HepG2 (cell line): Measurements from ENCODE around the gene NUP107. TPM values are rescaled to one million over a fixed set of nuclear protein-coding genes. Genes with fewer than 3 reads are reported as not detected.

Experiments used
- ATAC-seq: fragments of 200-7000 bp; cut with Tn5 transposase; 3 replicates; pipeline ENCODE4 v1.9.1; 2020; ENCODE audit warnings: mild to moderate bottlenecking, moderate library complexity
- BruUV-seq: library from RNA; stranded (reverse); fragments of 400-500 nt; replicated peaks from 2 replicates; lab custom pipeline; 2021; lab: Mats Ljungman, UMichigan
- CTCF ChIA-PET: fragments of 300-600 bp; formaldehyde crosslinking; extraction: SDS; loops from one replicate; lab custom pipeline; 2021; ENCODE audit warnings: low total read pairs, inconsistent platforms, low intra/inter-chr PET ratio; lab: Yijun Ruan, JAX
- POLR2A ChIA-PET: fragments of 350-600 bp; sonication (Branson Sonifier 250); formaldehyde crosslinking; loops from one replicate; lab custom pipeline; 2020; ENCODE audit warnings: antibody characterized with exemption, inconsistent platforms; lab: Yijun Ruan, JAX
- DNase-seq: peaks from one replicate; pipeline ENCODE4 v3.0.0-alpha.2; 2015; ENCODE audit warnings: low spot score
- FAIRE-seq: peaks from 3 replicates; lab custom pipeline; 2011; peaks lifted over from hg19 to GRCh38; lab: Jason Lieb, UNC
- H2AFZ ChIP-seq: one replicate; pipeline ENCODE4 v1.6.1; 2011; ENCODE audit warnings: low read length, inconsistent platforms
- H3K27ac ChIP-seq: fragments of 300-600 bp; 3 replicates; pipeline ENCODE4 v1.8.0; 2011; ENCODE audit warnings: mixed run types, mild to moderate bottlenecking, mixed read lengths, low read length, inconsistent platforms; ENCODE audit not compliant: insufficient read depth; ENCODE audit errors: extremely low read length
- H3K27me3 ChIP-seq, 2 experiments: fragments of 200-600 bp in 1 of 2; 2 replicates in 1 of 2; 3 replicates in 1 of 2; pipeline versions ENCODE4 v1.6.0 to v1.8.0; 2011; ENCODE audit warnings: low read length in 2 of 2, mild to moderate bottlenecking in 2 of 2, moderate library complexity in 2 of 2, inconsistent platforms in 1 of 2; ENCODE audit not compliant: insufficient read depth in 2 of 2, control insufficient read depth in 1 of 2
- H3K36me3 ChIP-seq, 2 experiments: fragments of 200-600 bp in 1 of 2; replicated peaks in 1 of 2; 2 replicates in 1 of 2; 3 replicates in 1 of 2; pipeline versions ENCODE4 v1.5.1 to v1.8.0; 2011; ENCODE audit warnings: low read length in 2 of 2, inconsistent platforms in 1 of 2; ENCODE audit not compliant: insufficient read depth in 2 of 2, control insufficient read depth in 1 of 2
- H3K4me1 ChIP-seq: 2 replicates; pipeline ENCODE4 v1.5.1; 2012; ENCODE audit warnings: low read length, inconsistent platforms; ENCODE audit not compliant: insufficient read depth
- H3K4me2 ChIP-seq: 2 replicates; pipeline ENCODE4 v1.6.0; 2011; ENCODE audit warnings: low read depth, low read length, inconsistent platforms
- H3K4me3 ChIP-seq, 3 experiments: fragments of 200-600 bp in 1 of 3; sonication (generic), shearing (Covaris generic) in 1 of 3; replicated peaks in 1 of 3; 2 replicates each; pipeline ENCODE4 v1.5.1; 2011 to 2016; ENCODE audit warnings: low read length in 3 of 3, inconsistent platforms in 2 of 3, low read depth in 2 of 3, mild to moderate bottlenecking in 2 of 3, control low read depth in 1 of 3, mixed read lengths in 1 of 3; ENCODE audit not compliant: insufficient read depth in 1 of 3
- H3K79me2 ChIP-seq: one replicate; pipeline ENCODE4 v1.6.1; 2011; ENCODE audit warnings: low read length, inconsistent platforms; ENCODE audit not compliant: insufficient read depth
- H3K9ac ChIP-seq: 2 replicates; pipeline ENCODE4 v1.6.0; 2011; ENCODE audit warnings: mild to moderate bottlenecking, low read depth, low read length, inconsistent platforms; ENCODE audit not compliant: insufficient read depth
- H3K9me3 ChIP-seq: 2 replicates; pipeline ENCODE4 v1.5.1; 2012; ENCODE audit warnings: mild to moderate bottlenecking, low read length
- H4K20me1 ChIP-seq: 2 replicates; pipeline ENCODE4 v1.6.0; 2011; ENCODE audit warnings: inconsistent platforms, mild to moderate bottlenecking, low read length, moderate library complexity; ENCODE audit not compliant: insufficient read depth
- NFRKB ChIP-seq: fragments of 450-650 bp; IDR thresholded peaks from 2 replicates; pipeline ENCODE4 v1.6.1; 2017
- WGBS: methylation state at CpG from one replicate; pipeline ENCODE4 v1.1.6; 2017; ENCODE audit warnings: low lambda C conversion rate; 5-methylcytosine and 5-hydroxymethylcytosine counted together
- in situ Hi-C: cut with HindIII; loops from 2 replicates; pipeline ENCODE4 v1.10.0; 2017; ENCODE audit warnings: low pct_unique_long_range_greater_than_20kb; ENCODE audit not compliant: extremely low pct_ligation_motif_present
- intact Hi-C: fragments of 100-400 bp; cut with micrococcal nuclease; formaldehyde crosslinking; loops from one replicate; pipeline ENCODE4 v1.10.0; 2022; ENCODE audit not compliant: unreplicated experiment
- polyA plus RNA-seq, 8 experiments: library from polyadenylated mRNA; depleted of rRNA in 3 of 8; stranded (reverse) in 7 of 8; unstranded in 1 of 8; fragments of >200 nt; fragmentation: Illumina TruSeq in 4 of 8; extraction: Trizol in 4 of 8; gene quantifications; 2 replicates each; pipeline versions ENCODE4 v1.2.1 to v1.2.3, GENCODE V29; 2011 to 2016; ENCODE audit warnings: low read depth in 4 of 8, missing spikeins in 1 of 8, mixed read lengths in 1 of 8; ENCODE audit not compliant: insufficient read depth in 1 of 8
- total RNA-seq, 5 experiments: library from RNA; depleted of rRNA; stranded (reverse); fragments of >200 nt; fragmentation: Illumina TruSeq; extraction: Trizol; gene quantifications; 2 replicates each; pipeline ENCODE4 v1.2.3, GENCODE V29; 2016; ENCODE audit warnings: low read depth in 1 of 5
- TF ChIP-seq, protein P1 (sequence below): sonication (generic); formaldehyde crosslinking; IDR thresholded peaks from 2 replicates; pipeline ENCODE4 v1.4.0; 2020; ENCODE audit warnings: missing genetic modification reagents
- TF ChIP-seq, protein P2 (sequence below): sonication (generic); formaldehyde crosslinking; conservative IDR thresholded peaks from 2 replicates; pipeline ENCODE4 v1.4.0; 2020; ENCODE audit warnings: missing genetic modification reagents
- TF ChIP-seq, protein P3 (sequence below): sonication (generic); formaldehyde crosslinking; IDR thresholded peaks from 2 replicates; pipeline ENCODE4 v1.5.1; 2020; ENCODE audit warnings: missing genetic modification reagents, mild to moderate bottlenecking, borderline replicate concordance
- TF ChIP-seq, protein P4 (sequence below): sonication (generic); formaldehyde crosslinking; IDR thresholded peaks from 2 replicates; pipeline ENCODE4 v1.4.0; 2020; ENCODE audit warnings: missing genetic modification reagents, mild to moderate bottlenecking, borderline replicate concordance

The NUP107 gene
- total and polyA plus RNA-seq, 2 of the 13 experiments (the other 11 are each of a cell fraction or from before 2014, with no cell fraction given) = 54.7 to 100 TPM

DNA sequence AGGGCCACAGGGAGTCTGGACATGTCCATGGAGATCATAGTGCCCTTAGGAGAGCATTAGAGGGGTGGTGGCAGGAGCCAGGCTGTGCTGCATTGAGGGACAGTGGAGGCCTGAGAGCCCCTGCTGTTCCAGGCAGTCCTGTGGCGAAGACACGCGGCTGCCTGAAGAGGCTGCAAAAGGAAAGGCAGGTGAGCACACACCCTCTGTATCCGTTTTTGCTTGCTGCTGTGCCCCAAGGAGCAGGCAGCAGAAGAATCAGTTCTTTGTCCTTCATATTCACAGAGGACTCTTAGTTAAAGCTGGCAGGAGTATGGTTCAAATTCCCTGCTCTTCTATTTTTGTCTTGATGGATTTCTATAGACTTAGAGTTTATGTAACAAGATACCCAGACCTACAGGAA lies 63.7 kb downstream of the NUP107 start:
- intact Hi-C loops (no loop called here), in situ Hi-C loops (no loop called here)
- no peak for ATAC-seq
- CTCF ChIA-PET = no interaction called here
- H3K27ac ChIP-seq = no peak overlapping the region
- BruUV-seq = no TSS peak
- peaks cover 32% of the 10 kb centered on the region for H3K4me1 ChIP-seq
- no peaks in the 10 kb centered on the region; a peak in 1 of 5 replicates for H3K27me3 ChIP-seq
- H3K9me3 ChIP-seq = no peaks in the 10 kb centered on the region
- H3K4me3 ChIP-seq = no peak overlapping the region
- no peak overlapping the region for H3K4me2 ChIP-seq
- H3K36me3 ChIP-seq = peaks cover 3 to 41% of the 10 kb centered on the region in 2 experiments
- peaks cover 37% of the 10 kb centered on the region for H3K79me2 ChIP-seq
- DNase-seq = no peak
- TF ChIP-seq, protein P1, sequence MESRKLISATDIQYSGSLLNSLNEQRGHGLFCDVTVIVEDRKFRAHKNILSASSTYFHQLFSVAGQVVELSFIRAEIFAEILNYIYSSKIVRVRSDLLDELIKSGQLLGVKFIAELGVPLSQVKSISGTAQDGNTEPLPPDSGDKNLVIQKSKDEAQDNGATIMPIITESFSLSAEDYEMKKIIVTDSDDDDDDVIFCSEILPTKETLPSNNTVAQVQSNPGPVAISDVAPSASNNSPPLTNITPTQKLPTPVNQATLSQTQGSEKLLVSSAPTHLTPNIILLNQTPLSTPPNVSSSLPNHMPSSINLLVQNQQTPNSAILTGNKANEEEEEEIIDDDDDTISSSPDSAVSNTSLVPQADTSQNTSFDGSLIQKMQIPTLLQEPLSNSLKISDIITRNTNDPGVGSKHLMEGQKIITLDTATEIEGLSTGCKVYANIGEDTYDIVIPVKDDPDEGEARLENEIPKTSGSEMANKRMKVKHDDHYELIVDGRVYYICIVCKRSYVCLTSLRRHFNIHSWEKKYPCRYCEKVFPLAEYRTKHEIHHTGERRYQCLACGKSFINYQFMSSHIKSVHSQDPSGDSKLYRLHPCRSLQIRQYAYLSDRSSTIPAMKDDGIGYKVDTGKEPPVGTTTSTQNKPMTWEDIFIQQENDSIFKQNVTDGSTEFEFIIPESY = peak; percentile 57; the same call in 1 of the 2 replicates
- TF ChIP-seq NFRKB = no peak
- POLR2A ChIA-PET = no interaction called here
- FAIRE-seq = no peak
- no peak overlapping the region for H2AFZ ChIP-seq
- peaks cover 3% of the 10 kb centered on the region; the same call in 1 of the 2 replicates for H4K20me1 ChIP-seq
- WGBS = 90% methylated on average over 4 of the region's 4 CpGs
- H3K9ac ChIP-seq = no peak overlapping the region

DNA sequence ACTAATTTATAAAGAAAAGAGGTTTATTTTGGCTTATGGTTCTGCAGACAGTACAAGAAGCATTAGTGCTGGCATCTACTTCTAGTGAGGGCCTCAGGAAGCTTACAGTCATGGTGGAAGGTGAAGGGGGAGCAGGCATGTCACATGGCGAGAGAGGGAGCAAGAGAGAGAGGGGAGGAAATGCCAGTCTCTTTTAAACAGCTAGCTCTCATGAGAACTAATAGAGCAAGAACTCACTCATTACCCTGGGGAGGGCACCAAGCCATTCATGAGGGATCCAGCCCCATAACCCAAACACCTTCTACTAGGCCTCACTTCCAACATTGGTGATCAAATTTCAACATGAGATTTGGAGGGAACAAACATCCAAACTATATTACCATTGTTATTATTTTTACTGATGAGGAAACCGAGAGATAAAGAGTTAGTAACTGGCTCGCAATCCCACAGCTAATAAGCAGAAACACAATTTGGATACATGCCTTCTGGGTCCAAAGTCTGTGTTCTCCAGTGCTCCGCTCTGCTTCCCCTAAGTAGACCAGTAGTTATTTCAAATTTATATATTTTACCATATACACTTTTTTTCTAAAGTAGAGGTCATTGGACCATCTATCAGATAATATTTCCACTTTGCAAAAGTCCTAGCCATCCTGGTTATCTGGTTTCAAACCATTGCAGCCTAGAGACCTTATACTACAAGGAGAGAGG lies 68.9 kb downstream of the NUP107 start:
- Histone ChIP-seq H2AFZ (no peak overlapping the region), H3K4me3 (no peak overlapping the region), H3K4me1 (no peaks in the 10 kb centered on the region), H3K9me3 (no peaks in the 10 kb centered on the region), H3K4me2 (no peak overlapping the region), H3K36me3 (peaks cover 2 to 46% of the 10 kb centered on the region in 2 experiments), H3K79me2 (no peaks in the 10 kb centered on the region), H3K27ac (no peak overlapping the region), H3K9ac (no peak overlapping the region), H3K27me3 (no peaks in the 10 kb centered on the region), H4K20me1 (no peaks in the 10 kb centered on the region)
- no TSS peak for BruUV-seq
- POLR2A ChIA-PET = no interaction called here
- CTCF ChIA-PET = no interaction called here
- intact Hi-C loops (no loop called here), in situ Hi-C loops (no loop called here)
- 88% methylated on average over 4 of the region's 4 CpGs for WGBS
- ATAC-seq = no peak
- no peak for FAIRE-seq
- DNase-seq = no peak
- TF ChIP-seq, protein P2, sequence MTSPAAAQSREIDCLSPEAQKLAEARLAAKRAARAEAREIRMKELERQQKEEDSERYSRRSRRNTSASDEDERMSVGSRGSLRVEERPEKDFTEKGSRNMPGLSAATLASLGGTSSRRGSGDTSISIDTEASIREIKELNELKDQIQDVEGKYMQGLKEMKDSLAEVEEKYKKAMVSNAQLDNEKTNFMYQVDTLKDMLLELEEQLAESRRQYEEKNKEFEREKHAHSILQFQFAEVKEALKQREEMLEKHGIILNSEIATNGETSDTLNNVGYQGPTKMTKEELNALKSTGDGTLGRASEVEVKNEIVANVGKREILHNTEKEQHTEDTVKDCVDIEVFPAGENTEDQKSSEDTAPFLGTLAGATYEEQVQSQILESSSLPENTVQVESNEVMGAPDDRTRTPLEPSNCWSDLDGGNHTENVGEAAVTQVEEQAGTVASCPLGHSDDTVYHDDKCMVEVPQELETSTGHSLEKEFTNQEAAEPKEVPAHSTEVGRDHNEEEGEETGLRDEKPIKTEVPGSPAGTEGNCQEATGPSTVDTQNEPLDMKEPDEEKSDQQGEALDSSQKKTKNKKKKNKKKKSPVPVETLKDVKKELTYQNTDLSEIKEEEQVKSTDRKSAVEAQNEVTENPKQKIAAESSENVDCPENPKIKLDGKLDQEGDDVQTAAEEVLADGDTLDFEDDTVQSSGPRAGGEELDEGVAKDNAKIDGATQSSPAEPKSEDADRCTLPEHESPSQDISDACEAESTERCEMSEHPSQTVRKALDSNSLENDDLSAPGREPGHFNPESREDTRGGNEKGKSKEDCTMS = no peak
- TF ChIP-seq, protein P3, sequence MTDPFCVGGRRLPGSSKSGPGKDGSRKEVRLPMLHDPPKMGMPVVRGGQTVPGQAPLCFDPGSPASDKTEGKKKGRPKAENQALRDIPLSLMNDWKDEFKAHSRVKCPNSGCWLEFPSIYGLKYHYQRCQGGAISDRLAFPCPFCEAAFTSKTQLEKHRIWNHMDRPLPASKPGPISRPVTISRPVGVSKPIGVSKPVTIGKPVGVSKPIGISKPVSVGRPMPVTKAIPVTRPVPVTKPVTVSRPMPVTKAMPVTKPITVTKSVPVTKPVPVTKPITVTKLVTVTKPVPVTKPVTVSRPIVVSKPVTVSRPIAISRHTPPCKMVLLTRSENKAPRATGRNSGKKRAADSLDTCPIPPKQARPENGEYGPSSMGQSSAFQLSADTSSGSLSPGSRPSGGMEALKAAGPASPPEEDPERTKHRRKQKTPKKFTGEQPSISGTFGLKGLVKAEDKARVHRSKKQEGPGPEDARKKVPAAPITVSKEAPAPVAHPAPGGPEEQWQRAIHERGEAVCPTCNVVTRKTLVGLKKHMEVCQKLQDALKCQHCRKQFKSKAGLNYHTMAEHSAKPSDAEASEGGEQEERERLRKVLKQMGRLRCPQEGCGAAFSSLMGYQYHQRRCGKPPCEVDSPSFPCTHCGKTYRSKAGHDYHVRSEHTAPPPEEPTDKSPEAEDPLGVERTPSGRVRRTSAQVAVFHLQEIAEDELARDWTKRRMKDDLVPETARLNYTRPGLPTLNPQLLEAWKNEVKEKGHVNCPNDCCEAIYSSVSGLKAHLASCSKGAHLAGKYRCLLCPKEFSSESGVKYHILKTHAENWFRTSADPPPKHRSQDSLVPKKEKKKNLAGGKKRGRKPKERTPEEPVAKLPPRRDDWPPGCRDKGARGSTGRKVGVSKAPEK (CRISPR knock-in tag) = no peak
- TF ChIP-seq, protein P4, sequence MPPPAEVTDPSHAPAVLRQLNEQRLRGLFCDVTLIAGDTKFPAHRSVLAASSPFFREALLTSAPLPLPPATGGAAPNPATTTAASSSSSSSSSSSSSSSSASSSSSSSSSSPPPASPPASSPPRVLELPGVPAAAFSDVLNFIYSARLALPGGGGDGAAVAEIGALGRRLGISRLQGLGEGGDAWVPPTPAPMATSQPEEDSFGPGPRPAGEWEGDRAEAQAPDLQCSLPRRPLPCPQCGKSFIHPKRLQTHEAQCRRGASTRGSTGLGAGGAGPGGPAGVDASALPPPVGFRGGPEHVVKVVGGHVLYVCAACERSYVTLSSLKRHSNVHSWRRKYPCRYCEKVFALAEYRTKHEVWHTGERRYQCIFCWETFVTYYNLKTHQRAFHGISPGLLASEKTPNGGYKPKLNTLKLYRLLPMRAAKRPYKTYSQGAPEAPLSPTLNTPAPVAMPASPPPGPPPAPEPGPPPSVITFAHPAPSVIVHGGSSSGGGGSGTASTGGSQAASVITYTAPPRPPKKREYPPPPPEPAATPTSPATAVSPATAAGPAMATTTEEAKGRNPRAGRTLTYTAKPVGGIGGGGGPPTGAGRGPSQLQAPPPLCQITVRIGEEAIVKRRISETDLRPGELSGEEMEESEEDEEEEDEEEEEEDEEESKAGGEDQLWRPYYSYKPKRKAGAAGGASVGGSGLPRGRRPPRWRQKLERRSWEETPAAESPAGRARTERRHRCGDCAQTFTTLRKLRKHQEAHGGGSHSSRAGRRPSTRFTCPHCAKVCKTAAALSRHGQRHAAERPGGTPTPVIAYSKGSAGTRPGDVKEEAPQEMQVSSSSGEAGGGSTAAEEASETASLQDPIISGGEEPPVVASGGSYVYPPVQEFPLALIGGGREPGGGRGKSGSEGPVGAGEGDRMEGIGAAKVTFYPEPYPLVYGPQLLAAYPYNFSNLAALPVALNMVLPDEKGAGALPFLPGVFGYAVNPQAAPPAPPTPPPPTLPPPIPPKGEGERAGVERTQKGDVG (CRISPR knock-in tag) = no peak
